ENCODE data around the gene FRMD6.

Gene FRMD6

GRCh38 chr14:51651388-51652167, at the start of gene FRMD6:
Gene FRMD6, plus strand, starts transcription at chr14:51651910. Its CDS starts 37,927 bp downstream, at chr14:51689837.
- DNase-seq = peak; percentile 78

GRCh38 chr14:51602310-51602709, 49.4 kb upstream of the FRMD6 start:
- DNase-seq = no peak

GRCh38 chr14:51603495-51603894, 48.2 kb upstream of the FRMD6 start:
- DNase-seq = no peak

GRCh38 chr14:51604073-51604472, 47.6 kb upstream of the FRMD6 start:
- DNase-seq = no peak

- DNase-seq = no peak
These were observed 46.1 kb upstream of the FRMD6 start for GRCh38 chr14:51605575-51605974.

- no peak for DNase-seq
These were observed 44.0 kb upstream of the FRMD6 start for GRCh38 chr14:51607711-51608110.

- no peak for DNase-seq
These were observed 42.3 kb upstream of the FRMD6 start for GRCh38 chr14:51609251-51609954.

- no peak for DNase-seq
These were observed 41.8 kb upstream of the FRMD6 start for GRCh38 chr14:51609955-51610283.

- DNase-seq = no peak
These were observed 40.9 kb upstream of the FRMD6 start for GRCh38 chr14:51610771-51611170.

- no peak for DNase-seq
These were observed 39.3 kb upstream of the FRMD6 start for GRCh38 chr14:51612449-51612848.

- DNase-seq = no peak
These were observed 38.3 kb upstream of the FRMD6 start for GRCh38 chr14:51613416-51613815.

- no peak for DNase-seq
These were observed 37.0 kb upstream of the FRMD6 start for GRCh38 chr14:51614707-51615106.

- DNase-seq = no peak
These were observed 35.5 kb upstream of the FRMD6 start for GRCh38 chr14:51616256-51616655.

GRCh38 chr14:51616724-51617409, 34.8 kb upstream of the FRMD6 start:
- DNase-seq = no peak

GRCh38 chr14:51619561-51619960, 32.1 kb upstream of the FRMD6 start:
- no peak for DNase-seq

GRCh38 chr14:51620056-51620455, 31.7 kb upstream of the FRMD6 start:
- no peak for DNase-seq

GRCh38 chr14:51621654-51622053, 30.1 kb upstream of the FRMD6 start:
- DNase-seq = no peak

GRCh38 chr14:51622376-51622775, 29.3 kb upstream of the FRMD6 start:
- no peak for DNase-seq

- DNase-seq = no peak
These were observed 26.6 kb upstream of the FRMD6 start for GRCh38 chr14:51624955-51625569.

- DNase-seq = no peak
These were observed 25.5 kb upstream of the FRMD6 start for GRCh38 chr14:51626185-51626584.

GRCh38 chr14:51626788-51627187, 24.9 kb upstream of the FRMD6 start:
- no peak for DNase-seq

- no peak for DNase-seq
These were observed 24.4 kb upstream of the FRMD6 start for GRCh38 chr14:51627313-51627712.

GRCh38 chr14:51628238-51628637, 23.5 kb upstream of the FRMD6 start:
- DNase-seq = no peak

GRCh38 chr14:51630987-51631386, 20.7 kb upstream of the FRMD6 start:
- no peak for DNase-seq

All from stimulated activated naive CD4-positive, alpha-beta T cell treated with Interleukin-2 at 50 U/mL for 16 hours (primary cell).